Activated CD4-positive, alpha-beta memory T cell treated with anti-CD3 and anti-CD28 coated beads, Interleukin-2, amount 10 ng/mL, durations not matched to agents 7 days and 5 days (primary cell): ENCODE data around the gene LTF. TPM values are rescaled to one million over a fixed set of nuclear protein-coding genes. Genes with fewer than 3 reads are reported as not detected.

Source experiments
- CTCF ChIA-PET: fragments of 350-600 bp; sonication (Branson Sonifier 250); formaldehyde crosslinking; loops from one replicate; lab custom pipeline; 2021; ENCODE audit warnings: antibody characterized with exemption, inconsistent platforms; lab: Charles Lee
- POLR2A ChIA-PET: fragments of 350-600 bp; sonication (Branson Sonifier 250); formaldehyde crosslinking; loops from one replicate; lab custom pipeline; 2021; ENCODE audit warnings: antibody characterized with exemption; lab: Charles Lee
- DNase-seq: peaks from one replicate; pipeline ENCODE4 v3.0.0-alpha.2; 2020
- H3K27ac Mint-ChIP-seq: one replicate; pipeline ENCODE4 v1.8.0; 2021; ENCODE audit warnings: mild to moderate bottlenecking, mixed read lengths
- H3K27me3 Mint-ChIP-seq: one replicate; pipeline ENCODE4 v1.8.0; 2021; ENCODE audit warnings: mixed read lengths
- H3K36me3 Mint-ChIP-seq: one replicate; pipeline ENCODE4 v1.8.0; 2021; ENCODE audit warnings: low read depth, mixed read lengths
- H3K4me1 Mint-ChIP-seq: one replicate; pipeline ENCODE4 v1.8.0; 2021; ENCODE audit warnings: mixed read lengths
- H3K4me3 Mint-ChIP-seq: one replicate; pipeline ENCODE4 v1.8.0; 2021; ENCODE audit warnings: mild to moderate bottlenecking, mixed read lengths
- H3K9me3 Mint-ChIP-seq: one replicate; pipeline ENCODE4 v1.8.0; 2021; ENCODE audit warnings: mixed read lengths
- total RNA-seq, 2 experiments: library from RNA; stranded (reverse); gene quantifications; one replicate each; pipeline ENCODE4 v1.2.3, GENCODE V29; 2021

Gene LTF
- total RNA-seq, 2 experiments from 2014 or later, result not detected

GRCh38 chr3:46462111-46462510 lies 2.6 kb downstream of the LTF start:
- ChIA-PET CTCF (interaction anchor here (1.0 to 1.4 kb wide), 4 partner anchors 21 to 231 kb away, joined by 3 to 5 read pairs (median 4); no protein-coding TSS in a partner anchor), POLR2A (no interaction called here)
- H3K4me3 Mint-ChIP-seq, result no peak overlapping the region
- no peak overlapping the region for H3K27ac Mint-ChIP-seq
- H3K36me3 Mint-ChIP-seq, result no peaks in the 10 kb centered on the region
- no peak for DNase-seq
- H3K4me1 Mint-ChIP-seq, result peaks cover 7% of the 10 kb centered on the region
- H3K27me3 Mint-ChIP-seq, result peaks cover 64% of the 10 kb centered on the region
- no peaks in the 10 kb centered on the region for H3K9me3 Mint-ChIP-seq

DNA sequence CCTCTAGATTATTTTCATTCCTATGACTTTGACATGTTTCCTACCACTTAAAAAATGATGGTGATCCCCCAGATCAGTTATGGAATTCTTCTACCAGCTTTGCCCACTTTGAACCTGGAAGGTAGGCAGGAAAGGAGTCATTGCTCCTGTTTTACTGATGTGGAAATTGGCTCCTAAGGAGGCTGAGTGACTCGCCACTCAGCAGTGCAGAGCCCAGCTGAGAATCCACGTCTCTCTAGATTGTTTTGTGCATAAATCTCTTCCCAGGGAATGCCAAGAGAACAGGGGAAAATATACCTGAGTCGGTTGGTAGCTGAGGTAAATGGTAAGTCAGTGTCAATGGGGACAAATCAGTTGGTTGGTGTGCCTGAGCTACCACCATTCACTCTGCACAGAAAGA lies 4.7 kb downstream of the LTF start:
- Mint-ChIP-seq H3K27ac (no peak overlapping the region), H3K4me3 (no peak overlapping the region), H3K4me1 (peaks cover 7% of the 10 kb centered on the region), H3K27me3 (peaks cover 54% of the 10 kb centered on the region), H3K36me3 (no peaks in the 10 kb centered on the region), H3K9me3 (no peaks in the 10 kb centered on the region)
- ChIA-PET CTCF (no interaction called here), POLR2A (no interaction called here)
- no peak for DNase-seq

DNA sequence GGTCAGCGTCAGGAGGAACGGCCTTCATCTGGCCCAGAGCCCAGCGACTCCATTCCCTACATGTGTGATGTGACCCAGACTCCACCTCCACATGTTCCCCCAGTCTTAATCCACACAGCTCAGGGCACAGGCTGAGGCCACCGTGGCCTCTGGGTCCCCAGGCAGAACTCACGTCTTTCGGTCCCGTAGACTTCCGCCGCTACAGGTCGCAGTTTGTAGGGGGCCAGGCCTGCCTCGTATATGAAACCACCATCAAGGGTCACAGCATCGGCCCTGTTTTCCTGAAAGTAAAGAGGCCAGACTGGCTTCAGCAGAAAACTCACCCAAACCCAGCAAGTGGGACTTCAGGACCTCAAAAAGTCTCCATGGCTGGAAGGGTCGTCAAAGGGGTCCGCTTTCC lies 8.6 kb downstream of the LTF start:
- POLR2A ChIA-PET, result no interaction called here
- no peaks in the 10 kb centered on the region for H3K9me3 Mint-ChIP-seq
- no peak for DNase-seq
- H3K36me3 Mint-ChIP-seq, result no peaks in the 10 kb centered on the region
- CTCF ChIA-PET, result no interaction called here
- peaks cover 4% of the 10 kb centered on the region for H3K4me1 Mint-ChIP-seq
- H3K27me3 Mint-ChIP-seq, result peaks cover 42% of the 10 kb centered on the region
- no peak overlapping the region for H3K27ac Mint-ChIP-seq
- no peak overlapping the region for H3K4me3 Mint-ChIP-seq

GRCh38 chr3:46455231-46456115 lies 9.2 kb downstream of the LTF start:
- no peaks in the 10 kb centered on the region for H3K9me3 Mint-ChIP-seq
- H3K36me3 Mint-ChIP-seq, result no peaks in the 10 kb centered on the region
- ChIA-PET CTCF (no interaction called here), POLR2A (no interaction called here)
- H3K4me1 Mint-ChIP-seq, result peaks cover 4% of the 10 kb centered on the region
- H3K27ac Mint-ChIP-seq, result no peak overlapping the region
- peaks cover 39% of the 10 kb centered on the region for H3K27me3 Mint-ChIP-seq
- peak; percentile 9 for DNase-seq
- H3K4me3 Mint-ChIP-seq, result no peak overlapping the region

GRCh38 chr3:46454606-46455005 lies 10.1 kb downstream of the LTF start:
- Mint-ChIP-seq H3K4me1 (peaks cover 4% of the 10 kb centered on the region), H3K27ac (no peak overlapping the region), H3K9me3 (no peaks in the 10 kb centered on the region), H3K36me3 (no peaks in the 10 kb centered on the region), H3K4me3 (no peak overlapping the region), H3K27me3 (peaks cover 31% of the 10 kb centered on the region)
- CTCF ChIA-PET, result no interaction called here
- POLR2A ChIA-PET, result interaction anchor here (1.7 kb wide), 1 partner anchor 11 kb away, joined by 5 read pairs; no protein-coding TSS in a partner anchor
- peak; percentile 12 for DNase-seq

DNA sequence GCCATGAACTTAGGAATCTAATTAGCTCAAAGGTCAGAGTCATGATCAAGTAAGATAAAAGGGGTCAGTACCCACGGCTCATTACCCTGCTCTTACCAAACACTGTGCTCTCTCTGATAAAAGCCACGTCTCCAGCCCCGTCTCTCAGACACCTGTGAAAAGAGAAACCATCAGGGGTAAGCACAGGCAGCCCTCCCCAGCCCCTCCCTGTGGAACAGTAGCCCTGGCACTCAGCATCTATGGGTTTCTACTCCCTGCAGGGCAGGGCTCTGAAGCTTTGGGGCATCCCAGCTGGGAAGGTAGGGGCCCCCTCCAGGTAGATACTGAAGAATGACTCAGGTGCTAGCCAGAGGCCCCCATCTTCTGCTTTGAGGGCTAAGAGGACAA lies 10.5 kb downstream of the LTF start:
- H3K36me3 Mint-ChIP-seq, result no peaks in the 10 kb centered on the region
- H3K4me3 Mint-ChIP-seq, result no peak overlapping the region
- no peak overlapping the region for H3K27ac Mint-ChIP-seq
- ChIA-PET POLR2A (interaction anchor here (1.7 kb wide), 1 partner anchor 10 kb away, joined by 5 read pairs; no protein-coding TSS in a partner anchor), CTCF (interaction anchor here (0.9 kb wide), 1 partner anchor 11 kb away, joined by 3 read pairs; no protein-coding TSS in a partner anchor)
- no peaks in the 10 kb centered on the region for H3K9me3 Mint-ChIP-seq
- H3K27me3 Mint-ChIP-seq, result peaks cover 27% of the 10 kb centered on the region
- H3K4me1 Mint-ChIP-seq, result peaks cover 4% of the 10 kb centered on the region
- DNase-seq, result no peak

GRCh38 chr3:46453526-46454208 lies 11.0 kb downstream of the LTF start:
- Mint-ChIP-seq H3K9me3 (no peaks in the 10 kb centered on the region), H3K4me1 (peaks cover 4% of the 10 kb centered on the region), H3K4me3 (no peak overlapping the region), H3K27ac (no peak overlapping the region), H3K27me3 (peaks cover 32% of the 10 kb centered on the region), H3K36me3 (no peaks in the 10 kb centered on the region)
- no peak for DNase-seq
- ChIA-PET CTCF (interaction anchor here (0.9 kb wide), 1 partner anchor 10 kb away, joined by 3 read pairs; no protein-coding TSS in a partner anchor), POLR2A (interaction anchor here (1.7 kb wide), 1 partner anchor 10 kb away, joined by 5 read pairs; no protein-coding TSS in a partner anchor)

DNA sequence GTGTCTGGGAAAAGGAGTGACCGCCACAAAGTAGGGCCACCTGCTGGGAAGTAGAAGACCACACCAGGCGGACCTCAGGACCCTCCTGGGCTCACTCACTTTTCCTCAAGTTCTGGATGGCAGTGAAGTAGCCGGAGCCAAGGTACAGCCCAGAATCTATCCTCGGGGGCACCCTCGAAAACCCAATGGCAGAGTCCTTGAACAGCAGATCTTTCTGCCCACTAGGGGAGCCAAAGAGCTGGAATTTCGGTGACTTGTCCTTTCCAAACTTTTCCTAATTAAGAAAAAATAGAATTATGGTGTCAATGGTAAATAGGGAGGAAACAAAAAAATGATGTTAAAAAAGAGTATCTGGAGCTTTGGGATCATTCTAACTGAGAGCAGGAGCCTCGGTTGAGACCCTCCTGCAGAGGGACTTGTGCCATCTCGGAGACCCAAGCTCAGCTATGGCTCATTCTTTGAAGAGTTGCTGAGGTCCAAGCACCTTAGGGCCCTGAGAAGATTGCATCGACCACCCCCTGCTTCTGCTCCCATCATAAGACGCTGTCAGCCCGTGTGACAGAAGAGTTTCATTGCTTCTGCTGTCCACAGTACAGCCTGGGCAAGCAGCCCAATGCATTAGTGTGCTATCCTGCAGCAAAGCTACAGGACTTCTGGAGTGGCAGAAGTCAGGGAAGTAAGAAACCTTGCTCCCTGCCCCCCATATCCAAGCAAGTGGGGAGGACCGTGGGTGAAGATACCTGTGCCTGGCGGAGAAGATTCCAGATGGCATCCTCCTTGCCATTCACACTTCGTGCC lies 14.8 kb downstream of the LTF start:
- Mint-ChIP-seq H3K4me1 (peaks cover 4% of the 10 kb centered on the region), H3K27ac (no peak overlapping the region), H3K27me3 (peaks cover 34% of the 10 kb centered on the region), H3K9me3 (no peaks in the 10 kb centered on the region), H3K4me3 (no peak overlapping the region), H3K36me3 (no peaks in the 10 kb centered on the region)
- POLR2A ChIA-PET, result no interaction called here
- CTCF ChIA-PET, result interaction anchor here (0.6 to 1.2 kb wide), 4 partner anchors 20 to 351 kb away, joined by 3 to 4 read pairs (median 3); no protein-coding TSS in a partner anchor
- DNase-seq, result no peak

DNA sequence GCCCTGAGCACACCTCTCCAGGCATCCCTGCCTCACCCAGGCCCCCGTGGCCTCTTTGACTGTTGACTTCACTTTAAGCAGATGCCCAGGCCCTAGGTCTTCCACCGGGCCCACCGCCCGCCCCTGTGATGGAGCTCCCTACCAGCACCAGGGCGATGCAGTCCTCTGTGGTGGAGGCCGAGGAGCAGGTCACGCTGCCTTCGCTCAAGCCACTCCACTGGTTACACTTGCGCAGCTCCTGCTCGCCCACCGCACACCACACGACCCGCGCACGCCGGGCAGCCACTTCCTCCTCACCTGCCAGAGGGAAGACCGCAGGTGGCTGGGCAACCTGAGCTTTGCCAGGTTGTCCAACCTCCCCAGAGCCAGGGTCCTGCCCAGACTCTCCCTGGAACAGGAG lies 16.0 kb downstream of the LTF start:
- no peaks in the 10 kb centered on the region for H3K9me3 Mint-ChIP-seq
- ChIA-PET CTCF (interaction anchor here (1.2 kb wide), 1 partner anchor 21 kb away, joined by 4 read pairs; no protein-coding TSS in a partner anchor), POLR2A (no interaction called here)
- no peak for DNase-seq
- no peak overlapping the region for H3K4me3 Mint-ChIP-seq
- H3K36me3 Mint-ChIP-seq, result no peaks in the 10 kb centered on the region
- no peak overlapping the region for H3K27ac Mint-ChIP-seq
- H3K4me1 Mint-ChIP-seq, result peaks cover 12% of the 10 kb centered on the region
- peaks cover 31% of the 10 kb centered on the region for H3K27me3 Mint-ChIP-seq

DNA sequence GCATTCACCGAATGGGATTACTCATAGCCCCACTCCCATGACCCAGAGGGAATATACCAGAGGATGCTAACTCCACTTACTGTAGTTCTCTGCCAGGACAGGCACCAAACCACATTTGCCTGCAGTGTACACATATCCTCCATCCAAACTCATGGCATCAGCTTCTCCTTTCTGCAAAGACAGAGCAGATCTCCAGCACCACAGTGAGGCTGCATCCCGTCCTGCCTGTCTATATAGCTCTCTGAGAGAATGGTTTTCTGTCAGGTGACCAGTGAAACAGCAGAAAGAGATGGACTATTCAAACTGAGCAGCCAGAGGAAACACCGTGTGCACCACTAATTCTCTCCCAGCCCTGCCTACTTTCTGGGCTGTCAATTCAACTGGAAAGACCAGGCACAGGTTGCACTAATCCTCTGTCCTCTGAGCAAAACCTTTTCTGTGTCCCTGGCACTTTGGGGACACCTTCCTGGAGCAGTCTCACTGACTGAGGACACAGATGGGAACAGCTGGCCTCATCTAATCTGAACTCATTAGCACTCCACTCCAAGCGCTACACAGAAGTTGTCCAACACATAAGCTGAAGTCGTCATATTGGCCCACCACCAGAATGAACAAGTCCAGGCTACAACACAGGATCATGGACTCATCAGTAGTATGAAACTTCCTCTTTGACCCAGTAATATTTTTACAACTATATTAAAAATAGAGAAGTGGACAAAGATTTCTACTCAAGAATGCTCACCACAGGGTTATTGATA lies 17.3 kb downstream of the LTF start:
- Mint-ChIP-seq H3K27me3 (peaks cover 21% of the 10 kb centered on the region), H3K27ac (no peak overlapping the region), H3K4me1 (peaks cover 9% of the 10 kb centered on the region), H3K9me3 (no peaks in the 10 kb centered on the region), H3K36me3 (no peaks in the 10 kb centered on the region), H3K4me3 (no peak overlapping the region)
- POLR2A ChIA-PET, result no interaction called here
- CTCF ChIA-PET, result no interaction called here
- no peak for DNase-seq

GRCh38 chr3:46442576-46443530 lies 21.9 kb downstream of the LTF start:
- CTCF ChIA-PET, result interaction anchor here (0.6 to 1.6 kb wide), 10 partner anchors 8 to 187 kb away, joined by 3 to 10 read pairs (median 3); no protein-coding TSS in a partner anchor

More at GRCh38 chr3:46442576-46443530, 21.9 kb downstream of the LTF start:
- Mint-ChIP-seq H3K27me3 (peaks cover 4% of the 10 kb centered on the region), H3K4me1 (peaks cover 32% of the 10 kb centered on the region), H3K27ac (no peak overlapping the region), H3K9me3 (no peaks in the 10 kb centered on the region), H3K4me3 (no peak overlapping the region), H3K36me3 (no peaks in the 10 kb centered on the region)
- DNase-seq, result no peak
- POLR2A ChIA-PET, result interaction anchor here (0.6 to 1.9 kb wide), 2 partner anchors 11 to 350 kb away, joined by 3 to 5 read pairs; no protein-coding TSS in a partner anchor
